Measurements from ENCODE around the gene PIP5K1C. TPM values are rescaled to one million over a fixed set of nuclear protein-coding genes. Genes with fewer than 3 reads are reported as not detected.

Gene PIP5K1C
- total RNA-seq, 1 donor from 2014 or later: 57.7 TPM

DNA sequence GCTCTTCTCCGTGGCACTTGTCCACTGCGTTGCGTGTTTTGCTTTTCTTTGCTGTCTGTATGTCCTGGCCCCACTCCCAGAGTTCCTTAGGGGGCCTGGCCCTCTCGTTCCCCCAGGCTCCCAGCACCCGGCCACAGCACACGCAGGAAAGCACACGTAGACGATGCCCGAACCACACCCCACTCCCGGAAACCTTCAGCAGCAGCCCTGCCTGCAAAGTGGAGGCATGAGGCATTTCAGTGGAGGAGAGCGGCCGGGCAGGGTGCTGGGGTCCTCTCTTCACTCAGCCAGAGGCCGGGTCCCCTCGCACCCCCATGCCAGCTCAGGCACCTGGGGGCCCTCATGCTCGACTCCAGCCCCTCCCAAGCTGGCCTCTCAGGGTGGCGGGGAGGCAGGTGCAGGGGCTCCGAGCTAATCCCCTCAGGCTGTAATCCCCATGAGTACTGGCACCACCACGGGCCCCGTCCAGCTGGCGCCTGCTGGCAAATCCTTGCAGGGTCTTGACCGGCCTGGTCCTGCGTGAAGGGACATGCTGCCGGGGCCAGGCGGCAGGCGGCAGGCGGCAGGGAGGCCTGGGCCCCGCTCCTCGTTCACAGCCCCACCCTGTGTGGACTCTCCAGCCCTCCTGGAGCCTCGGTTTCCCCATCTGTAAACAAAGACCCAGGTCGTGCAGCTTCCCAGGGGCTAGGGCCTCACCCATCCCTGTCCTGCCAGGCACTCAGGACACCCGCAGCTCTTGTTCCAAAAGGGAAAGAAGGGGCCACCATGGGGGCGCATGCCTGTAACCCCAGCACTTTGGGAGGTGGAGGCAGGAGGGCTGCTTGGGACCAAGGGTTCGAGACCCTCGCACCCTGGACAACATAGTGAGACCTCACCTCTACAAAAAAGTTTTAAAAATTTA, 7.0 kb downstream of the PIP5K1C start:
- no peak for DNase-seq

DNA sequence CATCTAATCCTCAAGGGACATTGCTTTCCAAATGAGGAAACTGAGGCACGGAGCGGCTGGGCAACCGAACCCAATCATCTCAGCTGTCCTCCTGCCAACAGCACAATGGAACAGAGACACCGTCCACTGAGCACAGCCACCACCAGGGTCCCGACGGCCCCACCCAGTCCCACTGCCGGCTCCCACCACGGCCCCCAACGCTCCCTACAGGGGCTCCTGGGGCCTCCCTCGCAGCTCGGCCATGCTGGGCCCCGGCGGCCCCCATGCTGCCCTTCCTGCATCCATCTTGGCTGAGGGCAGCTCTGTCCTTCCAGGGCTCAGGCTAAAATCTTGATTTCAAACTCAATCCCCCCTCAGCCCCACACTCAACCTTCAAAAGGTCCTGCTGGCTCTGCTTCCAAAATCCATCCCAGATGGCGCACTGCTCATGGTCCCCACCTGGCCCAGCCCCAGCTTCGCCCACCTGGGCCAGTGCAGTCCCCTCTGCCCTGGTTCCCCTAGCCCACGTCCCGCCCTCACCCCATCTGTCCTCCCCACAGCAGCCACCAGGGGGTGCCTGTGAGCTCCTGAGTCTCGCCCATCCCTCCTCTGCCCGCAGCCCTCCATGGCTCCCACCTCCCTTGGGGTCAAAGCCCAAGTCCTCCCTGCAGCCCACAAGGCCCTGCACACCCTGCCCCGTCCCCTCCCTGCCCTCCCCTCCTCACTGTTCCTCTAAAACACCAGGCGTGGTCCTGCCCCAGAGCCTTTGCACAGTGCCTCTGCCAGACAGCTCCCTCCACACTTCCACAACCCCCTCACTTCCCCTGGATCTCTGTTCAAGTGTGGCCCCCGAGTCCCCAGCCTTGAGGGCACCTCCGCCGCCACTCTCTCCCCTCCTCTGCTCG, 7.9 kb downstream of the PIP5K1C start:
- peak; percentile 56 for DNase-seq

- DNase-seq: no peak
Measured at GRCh38 chr19:3691726-3692125, 8.5 kb downstream of the PIP5K1C start.

DNA sequence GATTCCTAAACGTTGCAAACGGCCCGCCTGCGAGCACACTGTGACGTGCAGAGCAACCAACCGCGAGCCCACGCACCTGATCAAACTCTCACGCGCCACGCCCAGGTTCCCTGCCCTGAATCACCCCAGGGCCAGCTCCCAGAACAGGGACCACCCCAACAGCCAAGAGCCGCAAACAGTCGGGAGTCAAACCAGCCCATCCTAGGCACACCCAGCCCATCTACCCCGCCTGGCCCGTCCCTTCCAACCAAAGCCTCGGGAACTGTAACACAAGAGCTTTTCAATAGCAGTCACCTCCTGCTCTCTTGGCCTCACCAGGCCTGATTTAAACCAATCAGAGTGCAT, 8.9 kb downstream of the PIP5K1C start:
- no peak for DNase-seq

DNA sequence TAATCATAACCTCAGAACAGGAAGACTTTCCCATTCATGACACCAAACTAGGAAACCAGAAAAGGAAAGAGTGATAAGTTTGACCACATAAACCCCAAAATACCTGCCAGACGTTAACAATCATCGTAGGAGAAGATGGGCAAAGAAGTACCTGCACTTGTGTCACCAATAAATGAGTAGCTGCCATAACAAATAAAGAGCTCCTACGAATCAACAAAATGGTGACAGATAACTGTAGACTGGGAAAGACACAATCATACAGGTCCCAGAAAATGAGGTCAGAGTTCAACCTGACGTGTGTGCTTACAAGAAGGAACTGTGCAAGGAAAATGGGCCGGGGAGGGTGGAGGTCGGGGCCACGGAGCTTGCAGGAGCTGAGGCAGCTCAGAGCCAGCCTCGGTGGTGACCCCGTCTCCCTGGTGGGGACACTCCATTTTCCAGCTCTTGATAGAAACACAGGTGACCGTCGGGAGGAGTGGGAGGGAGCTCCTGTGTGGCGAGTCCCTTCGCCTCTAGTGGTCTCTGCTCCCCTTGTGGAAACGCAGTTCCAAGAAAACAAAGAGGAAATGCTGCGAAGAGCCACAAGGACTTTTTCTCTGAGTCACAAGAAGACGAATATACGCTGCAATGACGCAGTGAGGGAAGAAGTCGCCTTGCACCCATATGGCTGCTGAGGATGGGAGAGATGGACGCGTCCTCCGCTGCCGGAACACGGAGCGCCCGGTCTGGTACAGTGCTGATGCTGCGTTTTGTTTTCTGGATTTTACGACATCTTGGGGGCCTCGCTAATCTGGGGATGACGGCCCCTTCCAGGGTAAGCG, 9.5 kb downstream of the PIP5K1C start:
- no peak for DNase-seq

- peak; percentile 46 for DNase-seq
Measured at GRCh38 chr19:3687774-3688706, 12.2 kb downstream of the PIP5K1C start.

GRCh38 chr19:3687393-3687773, 12.9 kb downstream of the PIP5K1C start:
- DNase-seq: no peak

DNA sequence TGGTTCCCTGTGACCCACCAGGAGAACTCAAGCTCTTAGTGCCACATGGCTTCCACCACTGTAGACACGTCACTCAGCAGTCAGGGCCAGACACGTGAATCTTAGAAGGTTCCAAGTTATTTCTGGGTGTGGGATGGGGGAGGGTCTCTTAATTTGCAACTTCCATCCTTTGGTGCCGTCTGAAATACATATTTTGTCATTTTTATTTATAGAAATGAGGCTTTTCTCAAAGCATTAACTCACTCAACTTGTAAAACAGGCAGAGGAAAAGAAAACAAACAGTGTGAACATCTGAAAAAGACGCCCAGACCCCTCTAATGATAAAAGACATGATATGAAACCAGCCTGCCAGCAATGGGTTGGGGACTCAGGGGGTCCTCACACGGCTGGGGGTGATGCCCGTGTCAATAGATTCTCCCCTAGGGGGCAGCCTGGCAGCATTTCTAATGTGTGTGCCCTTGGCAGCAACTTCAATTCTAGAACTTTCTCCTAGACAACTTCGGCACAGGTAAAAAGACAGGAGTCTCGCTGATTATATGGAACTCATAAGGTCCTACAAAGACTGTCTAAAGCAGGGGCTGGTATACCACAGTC, 15.4 kb downstream of the PIP5K1C start:
- DNase-seq: peak; percentile 19

DNA sequence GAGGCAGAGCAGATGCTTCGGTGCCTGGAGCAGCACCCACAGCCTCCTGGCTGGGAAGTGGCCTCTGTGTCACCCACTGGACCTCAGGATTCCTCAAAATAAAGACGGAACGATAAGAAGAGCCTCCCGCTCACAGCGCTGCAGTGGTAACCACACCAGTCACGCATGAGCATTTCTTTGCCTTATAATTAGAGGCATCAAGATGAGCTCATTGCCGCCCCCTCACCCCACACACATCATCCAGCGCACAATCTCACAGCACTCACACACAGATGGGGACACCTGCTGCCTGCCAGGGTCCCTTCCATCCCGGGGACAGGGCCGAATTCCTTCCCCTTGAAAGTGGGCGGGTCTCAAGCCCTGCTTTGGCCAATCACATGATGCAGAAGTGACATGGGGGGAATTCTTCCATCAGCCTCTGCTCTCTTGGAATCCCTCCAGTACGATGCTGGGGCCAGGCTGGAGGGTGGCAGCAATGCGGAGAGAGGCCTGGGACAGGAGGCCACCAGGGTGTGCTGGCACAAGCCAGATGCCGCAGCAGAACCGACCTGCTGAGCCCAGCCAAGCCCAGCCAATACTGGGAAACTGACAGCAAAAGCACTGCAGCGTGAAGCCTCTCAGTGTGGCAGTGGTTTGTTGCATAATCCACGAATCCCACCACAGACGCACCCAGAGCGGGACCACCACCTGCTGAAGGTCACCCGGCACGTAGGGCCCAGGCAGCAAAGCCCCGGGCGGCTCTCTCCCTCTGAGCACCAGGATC, 16.0 kb downstream of the PIP5K1C start:
- DNase-seq: peak; percentile 78

GRCh38 chr19:3683405-3684053, 16.7 kb downstream of the PIP5K1C start:
- peak; percentile 99 for DNase-seq

GRCh38 chr19:3682741-3683404, 17.4 kb downstream of the PIP5K1C start:
- peak; percentile 82 for DNase-seq

DNA sequence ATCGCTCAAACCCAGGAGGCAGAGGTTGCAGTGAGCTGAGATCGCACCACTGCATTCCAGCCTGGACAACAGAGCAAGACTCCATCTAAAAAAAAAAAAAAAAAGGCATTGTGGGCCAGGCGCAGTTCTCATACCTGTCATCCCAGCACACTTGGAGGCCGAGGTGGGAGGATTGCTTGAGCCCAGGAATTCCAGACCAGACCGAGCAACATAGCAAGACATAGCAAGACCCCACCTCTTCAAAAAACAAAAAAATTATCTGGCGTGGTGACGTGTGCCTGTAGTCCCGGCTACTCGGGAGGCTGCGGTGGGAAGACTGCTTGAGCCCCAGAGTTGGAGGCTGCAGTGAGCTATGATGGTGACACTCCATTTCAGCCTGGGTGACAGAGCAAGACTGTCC, 18.0 kb downstream of the PIP5K1C start:
- DNase-seq: no peak

- DNase-seq: no peak
Measured at GRCh38 chr19:3680939-3681338, 19.3 kb downstream of the PIP5K1C start.

DNA sequence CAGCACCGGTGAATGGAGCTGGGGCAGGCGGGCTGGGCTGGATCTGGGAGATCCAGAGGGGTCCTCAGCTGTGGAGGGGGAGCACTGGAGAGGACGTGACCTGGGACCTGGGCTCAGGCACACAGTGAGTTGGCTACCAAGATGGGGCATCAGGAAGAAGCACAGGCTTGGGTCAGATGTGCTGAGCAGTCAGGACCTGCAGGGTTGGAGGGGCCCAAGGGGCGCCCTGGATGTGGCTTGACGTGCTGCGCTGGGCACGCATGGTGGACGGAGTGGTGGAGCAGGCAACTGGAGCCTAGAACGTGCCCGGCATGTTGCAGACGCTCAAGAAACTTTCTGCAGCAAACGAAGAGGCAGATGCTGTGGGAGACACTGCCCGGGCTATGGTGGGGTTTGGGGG, 20.7 kb downstream of the PIP5K1C start:
- DNase-seq: no peak

DNA sequence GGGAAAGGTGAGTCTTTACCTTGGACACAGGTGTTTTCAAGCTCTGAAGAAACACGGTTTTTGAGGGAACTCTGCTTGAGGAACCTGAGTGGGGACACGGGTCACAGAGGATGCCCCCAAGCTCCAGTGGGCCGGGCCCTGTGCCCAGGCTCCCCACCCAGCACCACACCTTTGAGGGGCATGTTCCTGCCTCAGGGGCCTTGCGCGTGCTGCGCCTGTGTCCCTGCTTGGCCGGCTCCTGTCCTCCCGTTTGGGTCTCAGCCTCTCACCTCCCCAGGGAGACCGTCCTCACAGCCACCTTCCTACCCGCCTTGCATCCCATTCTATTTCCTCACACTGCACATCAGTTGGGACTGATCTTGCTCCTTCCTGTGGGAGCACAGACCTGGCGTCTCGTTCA, 21.1 kb downstream of the PIP5K1C start:
- no peak for DNase-seq

- DNase-seq: no peak
Measured at GRCh38 chr19:3678188-3678587, 22.1 kb downstream of the PIP5K1C start.

DNA sequence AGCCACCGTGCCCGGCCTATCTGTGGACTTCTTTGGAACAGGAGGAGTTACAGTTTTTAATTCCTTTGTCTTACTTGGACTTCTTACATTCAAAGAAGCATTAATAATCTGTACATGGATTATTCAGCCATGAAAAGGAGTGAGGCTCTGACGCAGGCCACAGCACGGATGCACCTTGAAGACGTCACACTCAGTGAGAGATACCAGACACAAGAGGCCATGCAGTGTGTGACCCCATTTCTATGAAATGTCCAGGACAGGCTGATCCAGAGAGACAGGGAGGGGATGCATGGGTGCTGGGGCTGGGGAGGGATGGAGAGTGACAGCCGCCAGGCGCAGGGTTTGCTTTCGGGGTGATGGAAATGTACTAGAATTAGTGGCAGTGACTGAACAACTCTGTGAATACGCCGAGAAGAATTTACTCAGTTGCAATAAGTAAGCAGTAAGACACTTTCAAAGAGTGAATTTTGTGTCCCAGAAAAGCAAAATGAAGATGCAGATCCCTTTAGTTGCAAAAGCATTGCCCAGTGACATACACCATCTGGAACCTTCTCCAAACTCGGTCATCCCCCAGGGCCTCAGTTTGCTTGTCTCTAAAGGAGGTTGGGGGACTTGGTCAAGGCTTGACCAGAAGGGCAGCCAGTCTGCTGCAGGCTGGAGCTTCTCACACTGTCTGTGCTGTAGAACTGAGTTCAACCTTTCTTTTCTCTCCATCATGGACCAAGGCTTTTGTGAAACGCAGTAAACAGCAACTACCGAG, 25.3 kb downstream of the PIP5K1C start:
- DNase-seq: no peak
